ENCODE data around the gene DIDO1.
"Not testable (repeated sequence)": the region's sequence is repeated elsewhere in the genome, so short reads cannot be mapped to it uniquely, and the experiment has no call there.

DIDO1 gene

DNA sequence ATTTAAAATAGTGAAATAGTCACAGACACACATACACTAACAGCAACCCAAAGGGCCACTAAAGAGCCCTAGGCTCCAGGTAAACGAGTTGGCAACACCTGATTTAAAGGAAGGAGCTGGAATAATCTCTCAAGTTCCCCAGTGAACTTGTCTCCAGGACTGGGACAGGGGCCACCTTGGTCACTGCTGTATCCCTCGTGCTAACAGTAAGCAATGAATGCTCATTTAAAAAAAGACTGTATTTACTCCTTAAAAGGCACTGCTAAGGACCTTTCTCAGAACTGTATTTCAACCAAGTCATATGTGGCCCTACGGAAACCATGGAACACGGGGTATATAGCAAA is 1.3 kb downstream of the DIDO1 start:
- TF ChIP-seq, protein P1, sequence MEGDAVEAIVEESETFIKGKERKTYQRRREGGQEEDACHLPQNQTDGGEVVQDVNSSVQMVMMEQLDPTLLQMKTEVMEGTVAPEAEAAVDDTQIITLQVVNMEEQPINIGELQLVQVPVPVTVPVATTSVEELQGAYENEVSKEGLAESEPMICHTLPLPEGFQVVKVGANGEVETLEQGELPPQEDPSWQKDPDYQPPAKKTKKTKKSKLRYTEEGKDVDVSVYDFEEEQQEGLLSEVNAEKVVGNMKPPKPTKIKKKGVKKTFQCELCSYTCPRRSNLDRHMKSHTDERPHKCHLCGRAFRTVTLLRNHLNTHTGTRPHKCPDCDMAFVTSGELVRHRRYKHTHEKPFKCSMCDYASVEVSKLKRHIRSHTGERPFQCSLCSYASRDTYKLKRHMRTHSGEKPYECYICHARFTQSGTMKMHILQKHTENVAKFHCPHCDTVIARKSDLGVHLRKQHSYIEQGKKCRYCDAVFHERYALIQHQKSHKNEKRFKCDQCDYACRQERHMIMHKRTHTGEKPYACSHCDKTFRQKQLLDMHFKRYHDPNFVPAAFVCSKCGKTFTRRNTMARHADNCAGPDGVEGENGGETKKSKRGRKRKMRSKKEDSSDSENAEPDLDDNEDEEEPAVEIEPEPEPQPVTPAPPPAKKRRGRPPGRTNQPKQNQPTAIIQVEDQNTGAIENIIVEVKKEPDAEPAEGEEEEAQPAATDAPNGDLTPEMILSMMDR (IDR thresholded peaks at IDR 0.05; ENCODE audit: low read depth, low read length, missing control alignments) = no peak
- H3K4me3 ChIP-seq (ENCODE audit: low read depth, low read length) = peak overlapping the region; percentile 96
- no peak for DNase-seq (ENCODE audit: low read depth)

DNA sequence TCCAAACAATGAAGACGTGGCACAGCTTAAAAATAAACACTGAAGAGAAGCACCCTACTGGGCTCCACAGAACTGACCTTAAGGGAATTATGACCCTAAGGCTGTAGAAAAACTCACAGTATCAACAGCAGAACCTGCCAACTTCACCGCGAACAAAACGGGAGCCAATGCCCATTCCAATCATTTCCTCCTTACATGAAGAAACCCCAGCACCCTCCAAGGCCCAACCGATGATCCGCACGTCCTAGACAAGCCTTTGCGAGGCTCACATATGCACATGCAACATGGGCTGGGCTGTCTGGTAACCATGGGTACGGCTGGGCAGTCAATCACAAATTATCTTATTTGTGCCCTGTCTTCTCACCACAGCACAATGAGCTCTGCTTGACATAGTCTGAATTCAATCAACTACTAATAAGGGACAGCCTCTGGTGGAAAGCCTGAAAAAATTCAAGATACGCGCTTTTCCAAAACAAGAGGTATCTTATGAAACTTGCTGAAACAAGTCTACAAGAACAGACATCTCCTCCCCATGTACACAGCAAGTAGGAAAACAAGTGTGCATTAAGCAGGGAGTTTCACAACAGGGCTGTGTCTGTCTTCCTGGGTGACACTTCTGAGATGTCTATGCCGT is 1.7 kb downstream of the DIDO1 start:
- TF ChIP-seq, protein P1 (IDR thresholded peaks at IDR 0.05; ENCODE audit: low read depth, low read length, missing control alignments) = no peak
- no peak for DNase-seq (ENCODE audit: low read depth)
- H3K4me3 ChIP-seq (ENCODE audit: low read depth, low read length) = peak overlapping the region; percentile 96

DNA sequence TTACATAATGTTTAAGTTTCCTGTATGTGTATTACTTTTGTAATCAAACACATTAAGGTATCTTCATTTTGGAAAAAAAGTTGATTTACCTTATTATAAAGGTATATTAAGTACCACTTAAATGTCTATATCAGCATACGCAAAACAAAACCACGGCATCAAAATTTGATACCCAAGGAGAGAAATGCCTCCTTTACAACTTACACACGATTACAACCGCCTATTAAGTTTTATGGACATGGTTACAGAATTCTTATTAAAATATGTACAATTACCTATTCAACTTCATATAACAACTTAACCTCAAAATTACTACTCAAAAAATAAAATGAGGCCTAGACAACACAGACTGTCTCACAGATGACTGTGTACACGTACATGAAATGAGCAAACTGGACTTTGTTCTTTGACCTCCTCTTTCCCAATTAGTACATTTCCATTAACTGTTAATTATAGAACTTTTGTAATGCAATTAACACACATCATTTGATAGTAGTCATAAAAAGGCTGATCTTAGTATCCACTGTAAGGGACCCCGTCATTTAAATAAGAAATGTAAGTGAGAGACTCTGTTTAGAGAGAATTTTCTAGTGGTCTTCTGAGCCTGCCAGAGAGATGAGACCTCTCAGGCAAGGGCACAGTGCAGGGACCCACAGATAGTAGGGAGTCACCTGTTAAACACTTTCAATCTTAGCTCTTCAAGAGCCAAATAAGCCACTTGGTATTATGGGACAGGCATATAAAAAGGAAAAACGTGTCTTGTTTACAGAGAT is 2.5 kb downstream of the DIDO1 start:
- H3K4me3 ChIP-seq (ENCODE audit: low read depth, low read length) = peak overlapping the region; percentile 96
- TF ChIP-seq, protein P1 (IDR thresholded peaks at IDR 0.05; ENCODE audit: low read depth, low read length, missing control alignments) = no peak

DNA sequence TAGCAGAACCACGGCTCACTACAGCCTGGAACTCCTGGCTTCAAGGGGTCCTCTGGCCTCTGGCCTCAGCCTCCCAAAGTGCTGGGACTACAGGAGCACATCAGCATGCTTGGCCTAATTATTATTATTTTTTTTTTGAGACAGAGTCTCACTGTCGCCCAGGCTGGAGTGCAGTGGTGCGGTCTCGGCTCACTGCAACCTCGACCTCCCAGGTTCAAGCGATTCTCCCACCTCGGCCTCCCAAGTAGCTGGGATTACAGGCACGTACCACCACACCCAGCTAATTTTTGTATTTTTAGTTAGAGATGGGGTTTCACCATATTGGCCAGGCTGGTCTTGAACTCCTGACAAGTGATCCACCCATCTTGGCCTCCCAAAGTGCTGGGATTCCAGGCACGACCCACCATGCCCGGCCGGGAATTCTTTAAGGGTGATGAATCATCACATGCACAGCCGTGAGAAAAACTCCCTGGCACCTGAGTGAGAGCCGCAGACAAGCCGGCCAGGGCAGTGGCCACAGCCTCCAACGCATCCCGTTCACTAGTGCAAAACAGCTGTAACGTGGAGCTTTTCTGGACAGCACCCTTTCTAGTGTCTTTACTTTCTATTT is 3.1 kb downstream of the DIDO1 start:
- not testable (repeated sequence) for DNase-seq (ENCODE audit: low read depth)
- peak overlapping the region; percentile 16 for H3K4me3 ChIP-seq (ENCODE audit: low read depth, low read length)

More for the DNA sequence above, 2.5 kb downstream of the DIDO1 start:
- no peak for DNase-seq (ENCODE audit: low read depth)

DNA sequence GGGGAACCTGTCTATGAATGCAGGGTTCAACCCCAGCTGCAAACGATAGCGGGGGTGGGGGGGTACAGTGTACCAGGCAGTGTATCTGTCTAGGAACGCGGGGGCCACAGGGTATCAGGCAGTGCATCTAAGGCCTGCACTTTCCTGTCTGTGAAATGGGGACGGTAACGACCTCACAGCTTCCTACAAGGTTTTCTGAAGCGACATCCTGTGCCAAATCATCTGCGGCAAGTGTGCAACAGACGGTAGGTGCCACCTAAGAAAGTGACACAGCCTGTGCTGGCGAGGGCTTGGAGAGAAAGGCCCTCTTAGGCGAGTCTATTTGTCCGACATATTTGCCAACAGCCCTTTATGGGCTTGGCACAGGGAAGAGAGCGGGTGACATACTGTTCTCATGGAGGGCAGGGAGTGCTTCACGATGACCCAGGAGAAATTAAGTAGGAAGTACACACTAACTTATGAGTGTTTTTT is 3.8 kb downstream of the DIDO1 start:
- DNase-seq (ENCODE audit: low read depth) = no peak
- peak overlapping the region; percentile 17; the same call in 1 of the 2 replicates for H3K4me3 ChIP-seq (ENCODE audit: low read depth, low read length)
- TF ChIP-seq, protein P1 (IDR thresholded peaks at IDR 0.05; ENCODE audit: low read depth, low read length, missing control alignments) = no peak

DNA sequence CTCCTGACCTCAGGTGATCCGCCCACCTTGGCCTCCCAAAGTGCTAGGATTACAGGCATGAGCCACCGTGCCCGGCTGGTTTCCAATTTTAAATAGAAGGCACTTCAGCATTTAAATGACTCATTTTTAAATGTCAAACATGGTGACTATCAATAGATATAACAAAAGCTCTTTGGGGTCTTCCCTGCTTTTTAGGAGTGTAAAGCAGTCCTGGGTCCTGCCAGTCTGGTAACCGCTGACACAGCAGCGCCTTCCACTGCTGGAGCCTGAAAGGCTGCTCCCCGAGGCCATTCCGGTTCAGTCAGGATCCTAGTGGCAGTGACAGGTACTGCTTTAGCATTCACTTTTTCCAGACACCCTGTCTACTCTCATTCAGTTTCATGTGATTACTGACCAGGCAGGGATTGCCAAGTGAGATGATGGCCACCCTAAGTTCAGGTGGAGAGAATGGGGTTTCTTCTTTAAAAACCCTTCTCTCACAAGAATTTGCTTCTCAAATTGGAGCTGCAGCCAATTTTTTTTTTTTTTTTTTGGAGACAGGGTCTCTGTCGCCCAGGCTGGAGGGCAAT is 5.1 kb downstream of the DIDO1 start:
- no peak overlapping the region for H3K4me3 ChIP-seq (ENCODE audit: low read depth, low read length)

More for the DNA sequence above, 5.1 kb downstream of the DIDO1 start:
- TF ChIP-seq, protein P1 (IDR thresholded peaks at IDR 0.05; ENCODE audit: low read depth, low read length, missing control alignments) = peak; percentile 78
- DNase-seq (ENCODE audit: low read depth) = no peak
